Astrocyte of the cerebellum (primary cell): Measurements from ENCODE around the gene F8.
"Not testable (repeated sequence)": the region's sequence is repeated elsewhere in the genome, so short reads cannot be mapped to it uniquely, and the experiment has no call there.

ENCODE experiments used
- DNase-seq: peaks from one replicate; pipeline ENCODE4 v3.0.0-alpha.2; 2011; ENCODE audit warnings: low read depth
- H3K4me3 ChIP-seq: 2 replicates; pipeline ENCODE4 v1.5.1; 2011; ENCODE audit warnings: mild to moderate bottlenecking, low read depth, low read length, moderate library complexity
- in situ Hi-C: cut with HindIII; loops from 2 replicates; pipeline ENCODE4 v1.10.0; 2017; ENCODE audit warnings: low sequenced_read_pairs
- TF ChIP-seq, protein P1 (sequence below): IDR thresholded peaks from 2 replicates; pipeline ENCODE4 v1.5.1; 2012; ENCODE audit warnings: low read length, low read depth, moderate library complexity, mild to moderate bottlenecking; ENCODE audit errors: missing control alignments

The F8 gene

DNA sequence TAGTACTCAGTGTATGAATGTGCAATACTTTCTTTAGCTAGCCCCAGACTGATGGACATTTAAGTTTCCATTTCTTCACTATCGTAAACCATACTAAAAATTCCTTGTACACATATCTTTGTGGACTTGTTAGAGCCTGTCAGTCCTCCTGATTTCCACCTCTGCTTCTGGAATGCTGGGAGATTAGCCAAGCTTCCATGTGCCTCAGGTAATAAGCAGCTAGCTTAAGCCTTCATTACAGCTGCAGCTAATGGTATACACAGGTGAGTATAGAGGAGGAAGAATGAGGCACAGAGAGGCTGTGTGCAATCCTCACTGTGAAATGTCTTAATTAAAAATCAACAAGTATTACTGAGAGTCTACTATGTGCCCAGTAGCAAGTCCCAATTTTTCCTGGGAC lies 197.9 kb downstream of the F8 start:
- no peak overlapping the region for H3K4me3 ChIP-seq
- DNase-seq, result no peak
- TF ChIP-seq, protein P1, sequence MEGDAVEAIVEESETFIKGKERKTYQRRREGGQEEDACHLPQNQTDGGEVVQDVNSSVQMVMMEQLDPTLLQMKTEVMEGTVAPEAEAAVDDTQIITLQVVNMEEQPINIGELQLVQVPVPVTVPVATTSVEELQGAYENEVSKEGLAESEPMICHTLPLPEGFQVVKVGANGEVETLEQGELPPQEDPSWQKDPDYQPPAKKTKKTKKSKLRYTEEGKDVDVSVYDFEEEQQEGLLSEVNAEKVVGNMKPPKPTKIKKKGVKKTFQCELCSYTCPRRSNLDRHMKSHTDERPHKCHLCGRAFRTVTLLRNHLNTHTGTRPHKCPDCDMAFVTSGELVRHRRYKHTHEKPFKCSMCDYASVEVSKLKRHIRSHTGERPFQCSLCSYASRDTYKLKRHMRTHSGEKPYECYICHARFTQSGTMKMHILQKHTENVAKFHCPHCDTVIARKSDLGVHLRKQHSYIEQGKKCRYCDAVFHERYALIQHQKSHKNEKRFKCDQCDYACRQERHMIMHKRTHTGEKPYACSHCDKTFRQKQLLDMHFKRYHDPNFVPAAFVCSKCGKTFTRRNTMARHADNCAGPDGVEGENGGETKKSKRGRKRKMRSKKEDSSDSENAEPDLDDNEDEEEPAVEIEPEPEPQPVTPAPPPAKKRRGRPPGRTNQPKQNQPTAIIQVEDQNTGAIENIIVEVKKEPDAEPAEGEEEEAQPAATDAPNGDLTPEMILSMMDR, result no peak
- in situ Hi-C loops, result no loop called here

DNA sequence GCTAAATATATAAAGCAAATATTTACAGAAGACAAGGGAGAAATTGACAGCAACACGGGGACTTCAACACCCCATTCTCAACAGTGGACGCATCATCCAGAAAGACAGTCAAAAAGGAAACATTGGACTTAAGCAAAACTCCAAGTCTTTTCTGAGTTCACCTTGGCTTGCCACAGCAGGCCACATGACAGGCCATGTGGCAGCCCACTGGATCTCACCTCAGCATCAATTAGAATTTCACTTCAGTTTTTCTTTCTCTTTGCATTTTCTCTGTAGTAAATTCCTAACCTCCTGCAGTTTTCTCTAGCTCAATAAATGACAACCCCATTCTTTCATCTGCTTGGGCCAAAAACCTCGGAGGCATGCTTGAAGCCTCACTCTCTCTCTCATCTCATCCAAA lies 200.5 kb downstream of the F8 start:
- no peak for DNase-seq
- in situ Hi-C loops, result no loop called here
- TF ChIP-seq, protein P1, result no peak
- H3K4me3 ChIP-seq, result no peak overlapping the region

DNA sequence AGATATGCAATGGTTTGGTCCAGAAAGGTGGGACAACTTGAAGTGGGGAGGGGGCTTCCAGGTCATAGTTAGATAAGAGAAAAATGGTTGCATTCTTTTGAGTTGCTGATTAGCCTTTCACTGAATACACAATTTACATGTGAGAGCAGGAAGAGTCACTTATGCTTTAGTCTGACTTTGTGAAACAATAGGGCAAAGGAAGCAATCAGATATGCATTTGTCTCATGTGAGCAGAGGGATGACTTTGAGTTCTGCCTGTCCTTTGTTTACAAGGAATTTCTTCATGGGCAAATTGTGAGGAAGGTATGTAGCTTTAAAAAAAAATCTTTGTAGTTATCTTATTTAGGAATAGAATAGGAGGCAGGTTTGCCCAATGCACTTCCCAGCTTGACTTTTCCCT lies 201.0 kb downstream of the F8 start:
- no peak for DNase-seq
- H3K4me3 ChIP-seq, result no peak overlapping the region
- TF ChIP-seq, protein P1, result no peak
- in situ Hi-C loops, result no loop called here

DNA sequence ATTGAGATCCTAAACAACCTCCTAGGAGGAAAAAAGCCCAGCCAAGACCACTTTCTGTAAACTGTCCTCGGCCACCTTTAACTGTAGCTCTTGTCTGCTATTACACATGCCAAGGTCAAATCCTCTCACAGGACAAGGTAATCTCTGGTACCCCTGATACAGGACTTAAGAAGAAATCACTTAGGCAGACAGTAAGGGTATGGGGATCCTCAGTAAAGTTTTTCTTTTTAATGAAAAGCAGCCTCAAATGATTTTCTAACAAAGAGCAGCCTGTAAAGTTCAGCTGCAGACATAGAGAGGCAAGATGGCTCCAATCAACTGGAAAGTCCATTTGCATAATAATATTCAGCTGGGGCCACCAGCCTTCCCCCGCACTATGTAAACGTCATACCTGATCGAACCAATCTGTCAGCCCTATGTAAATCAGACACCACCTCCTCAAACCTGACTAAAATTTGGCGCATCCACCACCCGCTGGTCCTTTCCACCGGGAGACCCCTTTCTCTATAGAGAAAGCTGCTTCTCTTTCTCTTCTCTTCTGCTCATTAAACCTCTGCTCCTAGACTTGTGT lies 202.7 kb downstream of the F8 start:
- in situ Hi-C loops, result no loop called here
- TF ChIP-seq, protein P1, result no peak
- no peak for DNase-seq
- H3K4me3 ChIP-seq, result no peak overlapping the region

DNA sequence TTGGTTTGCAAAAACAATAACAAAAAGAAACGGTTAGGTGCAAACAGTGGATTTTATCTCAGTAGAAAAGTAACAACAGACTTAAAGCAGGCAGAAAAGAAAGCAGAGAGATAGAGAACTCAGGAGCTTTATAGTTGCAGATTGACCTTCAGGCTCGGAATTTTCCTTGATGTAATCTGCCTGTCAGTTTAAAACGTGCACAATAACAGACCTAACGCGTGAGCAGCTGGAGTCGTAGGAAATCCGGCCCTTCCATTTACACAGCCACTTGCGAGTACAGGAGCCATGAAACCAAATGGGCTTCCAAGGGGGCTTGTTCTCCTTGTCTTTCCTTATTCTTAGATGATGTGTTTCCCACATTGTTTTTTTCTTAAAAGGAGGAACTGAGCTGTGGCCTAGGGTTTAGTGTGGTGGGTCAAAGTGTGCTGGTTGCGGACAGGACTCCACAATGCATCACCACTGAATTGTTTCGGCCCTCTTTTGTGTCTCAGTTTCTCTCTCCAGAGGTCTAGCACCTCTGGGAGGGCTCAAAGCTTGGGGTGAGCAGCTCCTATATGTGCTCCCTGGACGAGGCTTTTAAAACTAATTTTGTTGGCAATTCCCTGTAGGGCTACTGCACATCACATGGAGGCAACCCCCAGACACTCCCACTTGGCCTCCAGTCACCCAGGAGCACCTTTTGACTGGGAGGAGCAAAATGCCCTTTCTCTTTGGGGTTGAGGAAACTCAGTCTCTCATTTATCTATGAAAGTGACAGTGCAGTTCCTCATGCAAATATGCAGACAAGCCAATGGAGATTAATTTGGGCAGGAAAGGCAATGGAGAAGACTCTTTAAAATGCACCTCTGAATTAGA lies 203.4 kb downstream of the F8 start:
- no peak overlapping the region for H3K4me3 ChIP-seq
- TF ChIP-seq, protein P1, result no peak
- in situ Hi-C loops, result no loop called here
- no peak for DNase-seq

DNA sequence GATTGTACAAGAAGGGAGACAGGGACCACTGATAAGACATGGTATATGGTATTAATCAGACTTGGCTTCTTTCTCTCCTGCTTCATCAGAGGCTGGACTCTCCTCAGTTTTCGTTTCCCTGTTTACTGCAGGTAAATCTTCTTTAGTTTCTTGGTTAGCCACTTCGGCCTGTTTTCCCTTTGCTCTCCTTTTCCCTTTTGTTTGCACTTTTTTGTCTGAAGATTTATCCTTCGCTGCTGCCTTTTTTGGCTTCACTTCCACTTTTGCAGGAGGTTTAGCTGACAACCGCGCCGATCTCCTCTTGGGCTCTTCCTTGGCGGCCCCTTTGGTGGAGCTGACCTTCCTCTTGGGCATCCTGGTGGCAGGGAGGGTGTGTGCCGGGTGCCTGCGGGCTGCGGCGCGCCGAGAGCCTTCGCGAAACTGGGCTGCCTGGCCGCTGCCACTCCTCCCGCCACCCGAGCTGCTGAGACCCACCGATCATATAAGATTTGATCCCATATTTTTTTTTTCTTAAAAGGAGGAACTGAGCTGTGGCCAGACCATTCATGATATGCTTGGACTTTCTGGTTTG lies 205.4 kb downstream of the F8 start:
- H3K4me3 ChIP-seq, DNase-seq, in situ Hi-C loops: not testable (repeated sequence)

DNA sequence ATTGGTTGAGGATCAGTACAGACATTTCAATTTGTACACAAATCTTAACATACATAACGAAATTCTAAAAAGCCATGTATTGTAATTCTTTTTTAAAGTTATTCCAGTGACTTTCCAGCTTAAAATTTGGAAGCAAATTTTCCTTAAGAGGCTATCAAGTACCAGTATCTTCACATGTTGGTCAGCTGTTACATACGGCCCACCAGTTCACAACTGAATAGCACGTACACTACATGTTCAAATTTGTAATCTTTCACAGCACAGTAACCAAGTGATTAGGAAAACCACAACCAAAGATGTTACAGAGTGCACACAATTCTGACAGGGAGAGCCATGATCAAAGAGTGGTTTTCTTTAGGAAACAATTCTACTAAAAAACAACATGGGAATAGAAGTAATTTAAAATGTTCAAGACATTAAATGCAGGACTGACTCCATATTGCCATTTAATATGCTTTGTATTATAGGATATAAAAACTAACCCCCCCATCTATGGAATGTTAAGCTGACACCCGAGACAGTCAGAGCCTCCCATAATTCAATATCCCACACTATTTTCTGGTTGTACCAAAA lies 206.1 kb downstream of the F8 start:
- DNase-seq, in situ Hi-C loops, H3K4me3 ChIP-seq: not testable (repeated sequence)
